EH (cell line): ENCODE results near the gene ALPK3.

ENCODE experiments used
- DNase-seq: peaks from one replicate; pipeline ENCODE4 v3.0.0-alpha.2; 2015; ENCODE audit warnings: low read depth

The ALPK3 gene

GRCh38 chr15:84816694-84817465 is at the start of gene ALPK3:
ALPK3 (plus strand) TSS chr15:84817356; CDS start chr15:84817453, 97 bp downstream.
- no peak for DNase-seq

GRCh38 chr15:84772031-84772430 is 45.1 kb upstream of the ALPK3 start:
- DNase-seq = no peak

- no peak for DNase-seq
Measured at GRCh38 chr15:84772467-84772866, 44.7 kb upstream of the ALPK3 start.

- no peak for DNase-seq
Measured at GRCh38 chr15:84773716-84774115, 43.4 kb upstream of the ALPK3 start.

GRCh38 chr15:84775867-84776449 is 41.2 kb upstream of the ALPK3 start:
- peak; percentile 12 for DNase-seq

GRCh38 chr15:84778194-84778593 is 39.0 kb upstream of the ALPK3 start:
- no peak for DNase-seq

GRCh38 chr15:84780492-84780891 is 36.7 kb upstream of the ALPK3 start:
- DNase-seq = no peak

GRCh38 chr15:84781495-84781894 is 35.7 kb upstream of the ALPK3 start:
- peak; percentile 10 for DNase-seq

- DNase-seq = no peak
Measured at GRCh38 chr15:84782346-84782745, 34.8 kb upstream of the ALPK3 start.

GRCh38 chr15:84783493-84784251 is 33.5 kb upstream of the ALPK3 start:
- DNase-seq = no peak

GRCh38 chr15:84784262-84784661 is 32.9 kb upstream of the ALPK3 start:
- DNase-seq = no peak

GRCh38 chr15:84785053-84785452 is 32.1 kb upstream of the ALPK3 start:
- DNase-seq = no peak

- DNase-seq = no peak
Measured at GRCh38 chr15:84788500-84788899, 28.7 kb upstream of the ALPK3 start.

GRCh38 chr15:84789762-84790161 is 27.4 kb upstream of the ALPK3 start:
- DNase-seq = no peak

- no peak for DNase-seq
Measured at GRCh38 chr15:84790676-84791075, 26.5 kb upstream of the ALPK3 start.

GRCh38 chr15:84791763-84792162 is 25.4 kb upstream of the ALPK3 start:
- peak; percentile 36 for DNase-seq

GRCh38 chr15:84793431-84794161 is 23.6 kb upstream of the ALPK3 start:
- DNase-seq = no peak

GRCh38 chr15:84794162-84794547 is 23.0 kb upstream of the ALPK3 start:
- DNase-seq = no peak

- DNase-seq = peak; percentile 52
Measured at GRCh38 chr15:84795186-84795585, 22.0 kb upstream of the ALPK3 start.

GRCh38 chr15:84797212-84797611 is 19.9 kb upstream of the ALPK3 start:
- peak; percentile 78 for DNase-seq

GRCh38 chr15:84797801-84798200 is 19.4 kb upstream of the ALPK3 start:
- no peak for DNase-seq

- DNase-seq = no peak
Measured at GRCh38 chr15:84798436-84798946, 18.7 kb upstream of the ALPK3 start.
